Measurements from ENCODE around the gene TMEM114. TPM values are rescaled to one million over a fixed set of nuclear protein-coding genes. Genes with fewer than 3 reads are reported as not detected.
A peak's percentile ranks its signal among the peaks of the same experiment; 100 is the strongest.

The TMEM114 gene
- not detected for total RNA-seq

GRCh38 chr16:8589900-8590688 lies at the start of gene TMEM114:
TMEM114 (minus strand) TSS chr16:8590511; CDS start chr16:8589838, 673 bp downstream.
- no peak for ATAC-seq
- peaks cover 5 to 25% of the 10 kb centered on the region in 2 donors for H3K27me3 ChIP-seq
- 4% methylated on average over 25 to 41 of the region's 41 CpGs for WGBS, 2 donors

GRCh38 chr16:8639694-8640093 lies 49.4 kb upstream of the TMEM114 start:
- peaks cover 18 to 32% of the 10 kb centered on the region in 2 donors for H3K36me3 ChIP-seq (replicated peaks in 1 of 2; ENCODE audit: insufficient read depth in 1 of 2, low read depth in 2 of 2)
- H3K27ac ChIP-seq: no peak overlapping the region
- no peak overlapping the region for H3K4me3 ChIP-seq
- TF ChIP-seq POLR2A (IDR thresholded peaks at IDR 0.05): no peak
- no peak for TF ChIP-seq CTCF (IDR thresholded peaks at IDR 0.05)
- intact Hi-C loops (cut with DNase I): no loop called here
- H3K4me1 ChIP-seq: no peaks in the 10 kb centered on the region
- DNase-seq (no peak), ATAC-seq (no peak)
- 82 to 90% methylated on average over 11 to 12 of the region's 13 CpGs for WGBS, 2 donors
- H3K9me3 ChIP-seq: no peaks in the 10 kb centered on the region
- no peaks in the 10 kb centered on the region for H3K27me3 ChIP-seq

More at GRCh38 chr16:8589900-8590688, at the start of gene TMEM114:
- H3K9me3 ChIP-seq: no peaks in the 10 kb centered on the region
- DNase-seq: no peak
- peaks cover 16% of the 10 kb centered on the region for H3K4me1 ChIP-seq
- no peaks in the 10 kb centered on the region for H3K36me3 ChIP-seq (replicated peaks in 1 of 2; ENCODE audit: insufficient read depth in 1 of 2, low read depth in 2 of 2)
- intact Hi-C loops (cut with DNase I): no loop called here
- H3K4me3 ChIP-seq: no peak within 1 kb of the TSS
- TF ChIP-seq POLR2A (IDR thresholded peaks at IDR 0.05): no peak
- no peak for TF ChIP-seq CTCF (IDR thresholded peaks at IDR 0.05)
- H3K27ac ChIP-seq: no peak within 1 kb of the TSS

GRCh38 chr16:8634991-8635736 lies 44.9 kb upstream of the TMEM114 start:
- ATAC-seq: no peak
- peak in 1 of 7 experiments; percentile 35 for TF ChIP-seq CTCF (IDR thresholded peaks at IDR 0.05)
- TF ChIP-seq POLR2A (IDR thresholded peaks at IDR 0.05): no peak
- WGBS, 2 donors: 80 to 87% methylated on average over 16 to 18 of the region's 18 CpGs
- intact Hi-C loops (cut with DNase I): no loop called here
- peak in 1 of 4 donors; percentile 17 for DNase-seq
- Histone ChIP-seq H3K4me3 (no peak overlapping the region), H3K27ac (no peak overlapping the region), H3K9me3 (no peaks in the 10 kb centered on the region), H3K36me3 (replicated peaks in 1 of 2; ENCODE audit: insufficient read depth in 1 of 2, low read depth in 2 of 2) (peaks cover 5 to 25% of the 10 kb centered on the region in 2 donors), H3K27me3 (no peaks in the 10 kb centered on the region), H3K4me1 (no peaks in the 10 kb centered on the region)

- intact Hi-C loops (cut with DNase I): no loop called here
- H3K4me3 ChIP-seq: no peak overlapping the region
- DNase-seq (peak in 1 of 4 donors; percentile 58), ATAC-seq (no peak)
- peak in 1 of 3 donors; percentile 35 for TF ChIP-seq POLR2A (IDR thresholded peaks at IDR 0.05)
- TF ChIP-seq CTCF (IDR thresholded peaks at IDR 0.05): no peak
- WGBS, 2 donors: 69 to 93% methylated on average over 5 of the region's 5 CpGs
- H3K27me3 ChIP-seq: no peaks in the 10 kb centered on the region
- H3K4me1 ChIP-seq: no peaks in the 10 kb centered on the region
- peak overlapping the region in 1 of 4 donors; percentile 66 for H3K27ac ChIP-seq
- H3K36me3 ChIP-seq (replicated peaks in 1 of 2; ENCODE audit: insufficient read depth in 1 of 2, low read depth in 2 of 2): peaks cover 0 to 16% of the 10 kb centered on the region in 2 donors
- no peaks in the 10 kb centered on the region for H3K9me3 ChIP-seq
These were observed 42.4 kb upstream of the TMEM114 start for GRCh38 chr16:8632675-8633182.
